Neural progenitor cell (in vitro differentiated cells): ENCODE data around the gene MINDY4. TPM values are rescaled to one million over a fixed set of nuclear protein-coding genes. Genes with fewer than 3 reads are reported as not detected.
A peak's percentile ranks its signal among the peaks of the same experiment; 100 is the strongest.

Experiments
- DNase-seq: peaks from one replicate; pipeline ENCODE4 v3.0.0-alpha.2; 2016; ENCODE audit warnings: low spot score
- H2AFZ ChIP-seq: fragments of 200-600 bp; sonication (generic); replicated peaks from 2 replicates; pipeline ENCODE4 v1.6.1; 2016; ENCODE audit warnings: antibody characterized with exemption
- H3F3A ChIP-seq: fragments of 200-600 bp; sonication (generic); 2 replicates; pipeline ENCODE4 v1.6.1; 2016; ENCODE audit warnings: antibody characterized with exemption, low read depth
- H3K27ac ChIP-seq: fragments of 200-600 bp; sonication (generic); 2 replicates; pipeline ENCODE4 v1.5.1; 2016; ENCODE audit warnings: mild to moderate bottlenecking
- H3K27me3 ChIP-seq: fragments of 200-600 bp; sonication (generic); 2 replicates; pipeline ENCODE4 v1.6.1; 2016; ENCODE audit warnings: mild to moderate bottlenecking, moderate library complexity
- H3K36me3 ChIP-seq: fragments of 200-600 bp; sonication (generic); 2 replicates; pipeline ENCODE4 v1.5.1; 2016
- H3K4me1 ChIP-seq: fragments of 200-600 bp; sonication (generic); 2 replicates; pipeline ENCODE4 v1.6.1; 2016; ENCODE audit warnings: mixed run types
- H3K4me2 ChIP-seq: fragments of 200-600 bp; sonication (generic); 2 replicates; pipeline ENCODE4 v1.6.1; 2016
- H3K4me3 ChIP-seq: fragments of 200-600 bp; sonication (generic); 2 replicates; pipeline ENCODE4 v1.5.1; 2016
- H3K79me2 ChIP-seq: fragments of 200-600 bp; sonication (generic); 2 replicates; pipeline ENCODE4 v1.6.1; 2016; ENCODE audit warnings: low read depth
- H3K9ac ChIP-seq: fragments of 200-600 bp; sonication (generic); 2 replicates; pipeline ENCODE4 v1.6.1; 2016
- H3K9me3 ChIP-seq: fragments of 200-600 bp; sonication (generic); 2 replicates; pipeline ENCODE4 v1.5.1; 2016; ENCODE audit warnings: low read depth
- H4K20me1 ChIP-seq: fragments of 200-600 bp; sonication (generic); 2 replicates; pipeline ENCODE4 v1.6.1; 2016; ENCODE audit warnings: low read depth
- H3K27ac Mint-ChIP-seq: 3 replicates; pipeline ENCODE4 v1.8.0; 2021; ENCODE audit warnings: mixed read lengths
- H3K27me3 Mint-ChIP-seq: 2 replicates; pipeline ENCODE4 v1.8.0; 2022; ENCODE audit warnings: low read depth, mild to moderate bottlenecking, inconsistent platforms, moderate library complexity, mixed read lengths; ENCODE audit not compliant: insufficient read depth
- H3K36me3 Mint-ChIP-seq: 3 replicates; pipeline ENCODE4 v1.8.0; 2021; ENCODE audit warnings: mixed read lengths
- H3K4me1 Mint-ChIP-seq: 3 replicates; pipeline ENCODE4 v1.8.0; 2021; ENCODE audit warnings: mixed read lengths
- H3K4me3 Mint-ChIP-seq: 3 replicates; pipeline ENCODE4 v1.8.0; 2021; ENCODE audit warnings: mild to moderate bottlenecking, moderate library complexity, mixed read lengths
- H3K9me3 Mint-ChIP-seq: 3 replicates; pipeline ENCODE4 v1.8.0; 2020; ENCODE audit warnings: mixed read lengths
- CTCF ChIP-seq: fragments of 200-600 bp; sonication (generic); IDR thresholded peaks from 2 replicates; pipeline ENCODE4 v1.5.1; 2017; ENCODE audit warnings: antibody characterized with exemption, mild to moderate bottlenecking
- EZH2 ChIP-seq: fragments of 200-600 bp; sonication (generic); IDR thresholded peaks from 2 replicates; pipeline ENCODE4 v1.6.1; 2017; ENCODE audit warnings: antibody characterized with exemption, mild to moderate bottlenecking, moderate library complexity
- EZH2phosphoT487 ChIP-seq: fragments of 200-600 bp; sonication (generic); IDR thresholded peaks from 2 replicates; pipeline ENCODE4 v1.6.1; 2017; ENCODE audit warnings: antibody characterized with exemption
- total RNA-seq: library from RNA; depleted of rRNA; stranded (reverse); fragments of >200 nt; gene quantifications from 2 replicates; pipeline ENCODE4 v1.2.3, GENCODE V29; 2015; ENCODE audit warnings: low replicate concordance

MINDY4 gene
- total RNA-seq, 1 donor from 2014 or later: 5.9 TPM

GRCh38 chr7:30852744-30853288, 81.6 kb downstream of the MINDY4 start:
- Histone ChIP-seq H3F3A (no peaks in the 10 kb centered on the region), H3K27ac (no peak overlapping the region), H4K20me1 (no peaks in the 10 kb centered on the region), H3K4me2 (peak overlapping the region; percentile 54), H3K9me3 (no peaks in the 10 kb centered on the region), H2AFZ (no peak overlapping the region), H3K27me3 (no peaks in the 10 kb centered on the region), H3K79me2 (no peaks in the 10 kb centered on the region), H3K9ac (no peak overlapping the region), H3K4me1 (peaks cover 21% of the 10 kb centered on the region), H3K4me3 (no peak overlapping the region), H3K36me3 (no peaks in the 10 kb centered on the region)
- Mint-ChIP-seq H3K4me3 (no peak overlapping the region), H3K4me1 (peaks cover 26% of the 10 kb centered on the region), H3K9me3 (no peaks in the 10 kb centered on the region), H3K36me3 (no peaks in the 10 kb centered on the region), H3K27ac (peak overlapping the region; percentile 57), H3K27me3 (peaks cover 2% of the 10 kb centered on the region)
- TF ChIP-seq EZH2phosphoT487: no peak
- TF ChIP-seq EZH2: no peak
- TF ChIP-seq CTCF: no peak
- DNase-seq: no peak

GRCh38 chr7:30853576-30853975, 82.4 kb downstream of the MINDY4 start:
- no peak overlapping the region for H3K27ac ChIP-seq
- no peaks in the 10 kb centered on the region for H3K27me3 ChIP-seq
- H3K4me1 Mint-ChIP-seq: peaks cover 26% of the 10 kb centered on the region
- no peak overlapping the region for H3K9ac ChIP-seq
- no peak overlapping the region for H3K4me3 ChIP-seq
- H3F3A ChIP-seq: no peaks in the 10 kb centered on the region
- peak overlapping the region; percentile 54 for H3K4me2 ChIP-seq
- H4K20me1 ChIP-seq: no peaks in the 10 kb centered on the region
- no peak for DNase-seq
- H3K79me2 ChIP-seq: no peaks in the 10 kb centered on the region
- H3K36me3 Mint-ChIP-seq: no peaks in the 10 kb centered on the region
- H3K4me3 Mint-ChIP-seq: no peak overlapping the region
- H2AFZ ChIP-seq: no peak overlapping the region
- TF ChIP-seq EZH2phosphoT487: no peak
- TF ChIP-seq EZH2: no peak
- TF ChIP-seq CTCF: no peak
- H3K27me3 Mint-ChIP-seq: peaks cover 2% of the 10 kb centered on the region
- no peaks in the 10 kb centered on the region for H3K36me3 ChIP-seq
- no peaks in the 10 kb centered on the region for H3K9me3 ChIP-seq
- H3K4me1 ChIP-seq: peaks cover 21% of the 10 kb centered on the region
- peak overlapping the region; percentile 76 for H3K27ac Mint-ChIP-seq
- H3K9me3 Mint-ChIP-seq: no peaks in the 10 kb centered on the region

- no peak overlapping the region for H3K27ac Mint-ChIP-seq
Measured at GRCh38 chr7:30855936-30856335, 84.7 kb downstream of the MINDY4 start.

More at GRCh38 chr7:30855936-30856335, 84.7 kb downstream of the MINDY4 start:
- H3F3A ChIP-seq: no peaks in the 10 kb centered on the region
- Mint-ChIP-seq H3K4me1 (peaks cover 39% of the 10 kb centered on the region), H3K9me3 (no peaks in the 10 kb centered on the region), H3K36me3 (peaks cover 3% of the 10 kb centered on the region), H3K4me3 (no peak overlapping the region), H3K27me3 (peaks cover 4% of the 10 kb centered on the region)
- H3K4me1 ChIP-seq: peaks cover 27% of the 10 kb centered on the region
- H3K9me3 ChIP-seq: no peaks in the 10 kb centered on the region
- no peak overlapping the region for H3K27ac ChIP-seq
- TF ChIP-seq EZH2: no peak
- TF ChIP-seq EZH2phosphoT487: no peak
- TF ChIP-seq CTCF: no peak
- H3K4me2 ChIP-seq: no peak overlapping the region
- H4K20me1 ChIP-seq: no peaks in the 10 kb centered on the region
- H2AFZ ChIP-seq: no peak overlapping the region
- no peaks in the 10 kb centered on the region for H3K27me3 ChIP-seq
- no peaks in the 10 kb centered on the region for H3K36me3 ChIP-seq
- no peak overlapping the region for H3K4me3 ChIP-seq
- H3K79me2 ChIP-seq: no peaks in the 10 kb centered on the region
- H3K9ac ChIP-seq: no peak overlapping the region
- no peak for DNase-seq
